Fibroblast of mammary gland (primary cell): Measurements from ENCODE around the gene GNAT1.
A peak's percentile ranks its signal among the peaks of the same experiment; 100 is the strongest.

ENCODE experiments used
- DNase-seq: peaks from one replicate; pipeline ENCODE4 v3.0.0-alpha.2; 2010; ENCODE audit warnings: low read depth
- H3K4me3 ChIP-seq: 2 replicates; pipeline ENCODE4 v1.5.1; 2011; ENCODE audit warnings: low read depth, mild to moderate bottlenecking, low read length, moderate library complexity; ENCODE audit not compliant: control insufficient read depth
- CTCF ChIP-seq: conservative IDR thresholded peaks from 2 replicates; pipeline ENCODE4 v1.5.1; 2011; ENCODE audit warnings: low read depth, low read length, inconsistent platforms; ENCODE audit not compliant: control insufficient read depth, insufficient read depth

The GNAT1 gene

DNA sequence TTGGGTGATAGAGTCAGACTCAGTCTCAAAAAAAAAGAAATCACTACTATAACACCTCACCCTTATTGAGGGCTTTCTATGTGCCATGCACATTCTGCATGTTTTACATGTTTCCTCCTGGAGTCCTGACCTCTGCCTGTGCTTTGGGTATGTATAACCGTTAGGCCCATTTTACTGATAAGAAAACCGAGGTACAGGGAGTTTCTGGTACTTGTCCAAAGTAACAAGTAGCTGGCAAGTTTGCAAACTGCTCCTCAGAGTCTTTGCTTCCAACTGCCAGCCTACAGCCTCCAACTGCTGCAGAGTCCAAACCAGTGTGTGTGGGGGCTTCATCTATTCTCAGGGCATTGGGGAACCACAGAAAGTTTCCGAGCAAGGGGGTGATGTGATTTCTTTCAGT lies 40.9 kb downstream of the GNAT1 start:
- no peak overlapping the region for H3K4me3 ChIP-seq
- no peak for TF ChIP-seq CTCF
- no peak for DNase-seq

DNA sequence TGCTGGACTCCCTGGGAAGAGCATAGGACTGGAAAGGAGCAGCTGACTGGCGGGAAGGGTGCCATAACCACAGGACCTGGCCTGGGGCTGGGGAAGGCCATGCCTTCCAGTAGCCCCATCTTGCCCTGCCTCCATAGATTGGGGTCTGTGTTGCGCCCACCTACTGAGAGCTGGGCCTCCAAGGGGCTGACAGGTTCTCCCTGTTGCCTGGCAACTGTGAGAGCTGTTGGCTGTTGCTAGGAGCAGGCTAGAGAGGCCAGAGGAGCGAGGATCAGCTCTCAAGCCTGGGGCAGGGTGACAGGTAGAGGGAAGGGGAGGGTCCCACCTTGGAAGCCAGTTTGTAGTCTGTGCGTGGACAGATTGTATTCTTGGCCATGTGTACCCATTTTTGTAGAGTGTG lies 41.8 kb downstream of the GNAT1 start:
- DNase-seq, result no peak
- no peak overlapping the region for H3K4me3 ChIP-seq
- TF ChIP-seq CTCF, result no peak

DNA sequence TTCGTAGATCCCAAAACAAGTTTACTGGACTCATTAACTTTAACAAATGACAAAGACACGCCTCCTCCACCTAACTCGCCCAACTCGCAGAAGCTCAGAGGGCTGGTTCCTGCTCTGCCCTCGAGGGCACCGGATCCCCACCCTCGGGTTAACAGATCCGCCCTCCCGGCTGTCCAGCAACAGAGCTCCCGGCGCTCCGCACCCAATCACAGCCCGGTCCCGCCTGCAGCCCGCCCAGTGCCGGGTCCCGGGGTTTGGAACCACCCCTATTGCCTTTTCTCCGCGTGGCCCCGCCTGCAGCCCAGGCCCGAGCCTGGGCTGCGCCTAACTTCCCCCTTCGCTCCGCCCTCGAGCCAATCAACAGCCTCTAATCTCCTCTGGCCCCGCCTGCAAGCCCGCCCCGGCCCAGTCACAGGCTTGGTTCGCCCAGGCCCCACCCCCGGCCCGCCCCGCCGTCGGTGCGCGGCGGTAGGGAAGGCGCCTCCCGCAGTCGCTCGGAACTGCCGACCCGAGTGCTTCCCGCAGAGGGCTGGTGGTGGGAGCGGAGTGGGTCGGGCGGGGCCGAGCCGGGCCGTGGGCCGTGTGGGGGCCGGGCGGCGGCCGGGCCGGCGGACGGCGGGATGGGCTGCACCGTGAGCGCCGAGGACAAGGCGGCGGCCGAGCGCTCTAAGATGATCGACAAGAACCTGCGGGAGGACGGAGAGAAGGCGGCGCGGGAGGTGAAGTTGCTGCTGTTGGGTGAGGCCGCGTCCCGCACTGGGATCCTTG lies 44.5 kb downstream of the GNAT1 start, which contains the start of gene GNAI2:
GNAI2 (plus strand) TSS at position 489 of the 768 bp plus-strand sequence; CDS start at position 621, 132 bp downstream.
- peak; percentile 96 for DNase-seq
- no peak for TF ChIP-seq CTCF
- H3K4me3 ChIP-seq, result peak within 1 kb of the TSS; percentile 90

- TF ChIP-seq CTCF, result no peak
- DNase-seq, result no peak
- peak overlapping the region; percentile 90 for H3K4me3 ChIP-seq
These were observed 45.2 kb downstream of the GNAT1 start for GRCh38 chr3:50236484-50237132.

- TF ChIP-seq CTCF, result no peak
- peak; percentile 52 for DNase-seq
- H3K4me3 ChIP-seq, result peak overlapping the region; percentile 90
These were observed 45.8 kb downstream of the GNAT1 start for GRCh38 chr3:50237133-50237651.

DNA sequence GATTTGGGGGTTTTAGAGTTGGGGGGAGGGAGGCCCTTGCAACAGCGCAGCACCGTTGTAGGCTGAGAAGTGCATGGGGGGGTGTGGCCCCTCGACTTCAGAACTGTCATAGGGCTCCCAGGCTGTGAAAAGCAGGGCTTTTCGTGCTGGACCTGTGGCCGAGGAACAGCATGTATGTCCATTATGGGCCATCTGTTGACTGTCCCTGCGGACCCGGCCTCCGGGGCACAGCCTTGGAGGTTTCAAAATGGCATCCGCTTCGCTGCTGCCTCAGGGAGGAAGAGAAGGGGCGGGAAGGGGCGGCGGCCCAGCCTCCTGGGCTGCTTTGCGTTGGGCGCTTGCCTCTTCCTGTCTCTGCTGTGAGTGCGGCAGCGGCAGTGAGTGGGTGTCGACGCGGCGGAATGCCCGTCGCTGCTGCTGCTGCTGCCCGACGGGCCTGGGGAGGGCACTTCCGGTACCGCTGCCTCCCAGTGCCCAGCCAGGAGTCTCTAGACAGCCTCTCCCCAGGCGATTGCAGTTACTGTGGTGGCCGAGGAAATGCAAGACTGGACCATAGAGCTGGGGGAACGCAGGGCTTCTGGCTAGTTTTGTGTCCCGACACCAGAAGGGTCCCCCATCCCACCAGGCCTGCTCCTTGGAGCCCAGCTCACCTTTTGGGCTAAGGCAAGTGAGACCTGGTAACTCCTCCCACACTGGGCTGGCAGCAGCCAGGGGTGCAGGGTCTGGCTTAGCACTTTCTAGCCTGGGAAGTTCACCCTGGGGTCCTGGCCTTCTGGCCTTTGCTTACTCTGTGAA lies 46.5 kb downstream of the GNAT1 start:
- TF ChIP-seq CTCF, result no peak
- peak overlapping the region; percentile 90 for H3K4me3 ChIP-seq
- DNase-seq, result peak; percentile 78
